Ovary (tissue), 3 donors: ENCODE measurements around the gene CD99L2.

Source experiments
- POLR2A ChIP-seq: fragments of 450-650 bp; IDR thresholded peaks from one replicate; pipeline ENCODE4 v1.6.1; 2017; ENCODE audit warnings: antibody characterized with exemption, mild to moderate bottlenecking, moderate library complexity
- TF ChIP-seq, protein P1 (sequence below), 3 donors: fragments of 450-650 bp in 2 of 3; fragments of 200-600 bp in 1 of 3; IDR thresholded peaks; one replicate each; pipeline versions ENCODE4 v1.5.1 to v1.8.0; 2016 to 2022; ENCODE audit warnings: antibody characterized with exemption in 3 of 3, mild to moderate bottlenecking in 1 of 3
- donor health status: DM: no; HTN: no; CAD: no.

DNA sequence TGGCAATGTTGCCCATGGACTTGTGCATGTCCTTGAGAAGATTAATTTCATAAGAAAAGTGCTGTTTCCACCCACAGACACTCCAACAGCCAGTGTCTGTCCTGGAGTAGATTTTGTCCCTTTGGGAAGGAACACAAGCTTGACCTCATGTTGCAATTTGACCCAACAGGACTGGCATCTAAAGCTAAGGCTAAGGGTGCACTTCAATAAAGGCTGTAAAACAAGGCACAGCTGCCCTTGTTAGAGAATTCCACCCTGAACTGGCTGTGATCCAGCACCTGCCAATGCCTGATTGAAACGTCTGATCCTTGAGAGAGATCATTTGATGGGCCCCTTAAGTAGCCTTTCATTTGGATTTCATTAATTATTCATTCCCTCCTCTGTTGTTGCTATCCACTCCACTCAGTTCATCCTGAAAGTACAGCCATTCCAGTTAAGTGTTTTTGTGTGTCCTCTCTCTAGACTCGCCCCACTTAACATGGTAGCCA is 56.2 kb downstream of the CD99L2 start:
- TF ChIP-seq POLR2A = no peak
- TF ChIP-seq, protein P1, sequence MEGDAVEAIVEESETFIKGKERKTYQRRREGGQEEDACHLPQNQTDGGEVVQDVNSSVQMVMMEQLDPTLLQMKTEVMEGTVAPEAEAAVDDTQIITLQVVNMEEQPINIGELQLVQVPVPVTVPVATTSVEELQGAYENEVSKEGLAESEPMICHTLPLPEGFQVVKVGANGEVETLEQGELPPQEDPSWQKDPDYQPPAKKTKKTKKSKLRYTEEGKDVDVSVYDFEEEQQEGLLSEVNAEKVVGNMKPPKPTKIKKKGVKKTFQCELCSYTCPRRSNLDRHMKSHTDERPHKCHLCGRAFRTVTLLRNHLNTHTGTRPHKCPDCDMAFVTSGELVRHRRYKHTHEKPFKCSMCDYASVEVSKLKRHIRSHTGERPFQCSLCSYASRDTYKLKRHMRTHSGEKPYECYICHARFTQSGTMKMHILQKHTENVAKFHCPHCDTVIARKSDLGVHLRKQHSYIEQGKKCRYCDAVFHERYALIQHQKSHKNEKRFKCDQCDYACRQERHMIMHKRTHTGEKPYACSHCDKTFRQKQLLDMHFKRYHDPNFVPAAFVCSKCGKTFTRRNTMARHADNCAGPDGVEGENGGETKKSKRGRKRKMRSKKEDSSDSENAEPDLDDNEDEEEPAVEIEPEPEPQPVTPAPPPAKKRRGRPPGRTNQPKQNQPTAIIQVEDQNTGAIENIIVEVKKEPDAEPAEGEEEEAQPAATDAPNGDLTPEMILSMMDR (IDR thresholded peaks at IDR 0.05) = no peak
